Thyroid gland (tissue), 4 donors: ENCODE data around the gene MAP1LC3B2. TPM values are rescaled to one million over a fixed set of nuclear protein-coding genes. Genes with fewer than 3 reads are reported as not detected.

ENCODE experiments used
- DNase-seq, 2 donors: peaks; one replicate each; pipeline ENCODE4 v3.0.0-alpha.2; 2019
- H3K27ac ChIP-seq, 3 donors: fragments of 200-600 bp; sonication (generic); 1 replicate in 2 of 3; 2 replicates in 1 of 3; pipeline ENCODE4 v1.5.1; 2016 to 2019; ENCODE audit warnings: mild to moderate bottlenecking in 1 of 3, moderate library complexity in 1 of 3
- H3K27me3 ChIP-seq: fragments of 200-600 bp; sonication (generic); one replicate; pipeline ENCODE4 v1.5.1; 2019
- H3K36me3 ChIP-seq, 2 donors: fragments of 200-600 bp; sonication (generic); one replicate each; pipeline ENCODE4 v1.5.1; 2016 to 2019
- H3K4me1 ChIP-seq, 2 donors: fragments of 200-600 bp; sonication (generic); one replicate each; pipeline ENCODE4 v1.5.1; 2017 to 2019
- H3K4me3 ChIP-seq, 3 donors: fragments of 200-600 bp; sonication (generic); replicated peaks in 1 of 3; 1 replicate in 2 of 3; 2 replicates in 1 of 3; pipeline ENCODE4 v1.5.1; 2016; ENCODE audit warnings: mild to moderate bottlenecking in 1 of 3
- H3K9me3 ChIP-seq: fragments of 200-600 bp; sonication (generic); one replicate; pipeline ENCODE4 v1.5.1; 2017
- POLR2A ChIP-seq, 2 donors: fragments of 450-650 bp; IDR thresholded peaks; one replicate each; pipeline ENCODE4 v1.6.1; 2017; ENCODE audit warnings: antibody characterized with exemption in 2 of 2, mild to moderate bottlenecking in 2 of 2, moderate library complexity in 1 of 2
- WGBS, 2 donors: methylation state at CpG; one replicate each; pipeline ENCODE4 v1.1.5; 2017; 5-methylcytosine and 5-hydroxymethylcytosine counted together
- intact Hi-C: fragments of 100-400 bp; cut with DNase I; formaldehyde crosslinking; loops from one replicate; pipeline ENCODE4 v1.15.1; 2023
- total RNA-seq, 4 donors: library from RNA; depleted of rRNA; stranded (reverse); fragments of >200 nt; gene quantifications; one replicate each; pipeline ENCODE4 v1.2.3, GENCODE V29; 2016
- TF ChIP-seq, protein P1 (sequence below), 6 experiments: fragments of 200-600 bp in 3 of 6; fragments of 450-650 bp in 3 of 6; sonication (generic) in 3 of 6; IDR thresholded peaks; one replicate each; pipeline ENCODE4 v1.5.1; 2016 to 2019; ENCODE audit warnings: antibody characterized with exemption in 6 of 6, mild to moderate bottlenecking in 2 of 6, inconsistent platforms in 1 of 6, moderate library complexity in 1 of 6

MAP1LC3B2 gene
- total RNA-seq, 4 donors from 2014 or later, result 1.6 TPM; not detected in 3

DNA sequence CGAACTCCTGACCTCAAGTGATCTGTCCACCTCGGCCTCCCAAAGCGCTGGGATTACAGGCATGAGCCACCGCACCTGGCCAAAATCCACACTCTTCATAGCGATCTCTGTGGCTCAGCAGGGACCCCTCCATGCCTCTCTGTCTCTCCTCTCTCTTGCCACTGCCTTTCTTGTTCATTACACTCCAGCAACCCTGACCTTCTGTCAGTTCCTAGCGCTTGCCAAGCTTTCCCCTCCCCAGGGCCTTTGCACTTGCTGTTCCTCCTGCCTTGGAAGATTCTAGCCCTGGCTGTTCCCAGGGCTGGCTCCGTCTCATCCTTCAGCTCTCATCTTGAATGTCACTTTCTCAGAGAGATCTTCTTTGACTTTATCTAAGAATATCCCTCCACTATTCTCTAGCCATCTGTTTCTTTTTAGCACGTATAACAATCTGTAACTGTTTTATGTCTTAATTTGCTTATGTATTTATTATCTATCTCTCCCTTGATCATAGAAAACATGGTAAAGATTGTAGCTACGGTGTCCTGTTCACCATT lies 38.9 kb upstream of the MAP1LC3B2 start:
- 94 to 97% methylated on average over 9 of the region's 9 CpGs for WGBS, 2 donors
- no peak for DNase-seq
- Histone ChIP-seq H3K36me3 (no peaks in the 10 kb centered on the region), H3K27ac (no peak overlapping the region), H3K4me3 (no peak overlapping the region), H3K4me1 (peaks cover 5 to 8% of the 10 kb centered on the region in 2 donors), H3K27me3 (no peaks in the 10 kb centered on the region), H3K9me3 (no peaks in the 10 kb centered on the region)
- intact Hi-C loops, result no loop called here
- TF ChIP-seq POLR2A (IDR thresholded peaks at IDR 0.05), result no peak
- TF ChIP-seq, protein P1, sequence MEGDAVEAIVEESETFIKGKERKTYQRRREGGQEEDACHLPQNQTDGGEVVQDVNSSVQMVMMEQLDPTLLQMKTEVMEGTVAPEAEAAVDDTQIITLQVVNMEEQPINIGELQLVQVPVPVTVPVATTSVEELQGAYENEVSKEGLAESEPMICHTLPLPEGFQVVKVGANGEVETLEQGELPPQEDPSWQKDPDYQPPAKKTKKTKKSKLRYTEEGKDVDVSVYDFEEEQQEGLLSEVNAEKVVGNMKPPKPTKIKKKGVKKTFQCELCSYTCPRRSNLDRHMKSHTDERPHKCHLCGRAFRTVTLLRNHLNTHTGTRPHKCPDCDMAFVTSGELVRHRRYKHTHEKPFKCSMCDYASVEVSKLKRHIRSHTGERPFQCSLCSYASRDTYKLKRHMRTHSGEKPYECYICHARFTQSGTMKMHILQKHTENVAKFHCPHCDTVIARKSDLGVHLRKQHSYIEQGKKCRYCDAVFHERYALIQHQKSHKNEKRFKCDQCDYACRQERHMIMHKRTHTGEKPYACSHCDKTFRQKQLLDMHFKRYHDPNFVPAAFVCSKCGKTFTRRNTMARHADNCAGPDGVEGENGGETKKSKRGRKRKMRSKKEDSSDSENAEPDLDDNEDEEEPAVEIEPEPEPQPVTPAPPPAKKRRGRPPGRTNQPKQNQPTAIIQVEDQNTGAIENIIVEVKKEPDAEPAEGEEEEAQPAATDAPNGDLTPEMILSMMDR (IDR thresholded peaks at IDR 0.05), result no peak

DNA sequence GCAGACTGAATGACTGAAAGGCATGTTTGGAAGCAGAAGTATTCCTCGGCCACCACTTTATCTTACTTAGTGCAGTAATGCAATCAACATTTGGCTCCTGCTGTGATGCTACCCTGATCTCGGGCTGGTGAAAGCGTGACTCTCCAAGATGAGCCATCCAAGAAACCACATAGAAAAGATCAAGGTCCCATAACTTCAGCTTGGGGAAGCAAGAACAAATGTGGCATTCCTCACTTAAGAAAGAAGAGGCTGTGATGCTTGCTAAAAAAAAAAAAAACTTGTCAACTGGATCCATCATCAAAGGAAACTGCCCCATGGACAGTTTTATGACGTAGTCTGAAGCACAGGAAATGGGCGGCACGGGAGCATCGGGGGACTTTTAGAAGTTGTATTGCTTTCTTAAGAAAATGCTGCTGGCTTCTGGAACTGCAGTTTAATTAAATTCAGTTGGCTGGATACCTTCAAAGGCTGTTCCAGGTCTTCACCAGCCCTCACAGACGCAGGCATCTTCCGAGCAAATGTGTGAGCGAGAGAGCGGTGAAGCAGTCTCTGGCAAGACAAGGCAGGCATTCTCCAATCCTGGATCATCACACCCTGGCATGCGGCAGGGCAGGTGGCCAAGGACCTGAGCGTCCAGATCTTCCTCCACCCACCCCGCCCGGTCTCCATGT lies 38.2 kb upstream of the MAP1LC3B2 start:
- intact Hi-C loops, result no loop called here
- no peaks in the 10 kb centered on the region for H3K36me3 ChIP-seq
- H3K4me1 ChIP-seq, result peaks cover 6 to 14% of the 10 kb centered on the region in 2 donors
- H3K9me3 ChIP-seq, result no peaks in the 10 kb centered on the region
- no peak overlapping the region for H3K27ac ChIP-seq
- H3K27me3 ChIP-seq, result no peaks in the 10 kb centered on the region
- H3K4me3 ChIP-seq, result no peak overlapping the region
- 72 to 75% methylated on average over 13 to 15 of the region's 15 CpGs for WGBS, 2 donors
- DNase-seq, result no peak
- TF ChIP-seq, protein P1 (IDR thresholded peaks at IDR 0.05), result no peak
- TF ChIP-seq POLR2A (IDR thresholded peaks at IDR 0.05), result no peak

DNA sequence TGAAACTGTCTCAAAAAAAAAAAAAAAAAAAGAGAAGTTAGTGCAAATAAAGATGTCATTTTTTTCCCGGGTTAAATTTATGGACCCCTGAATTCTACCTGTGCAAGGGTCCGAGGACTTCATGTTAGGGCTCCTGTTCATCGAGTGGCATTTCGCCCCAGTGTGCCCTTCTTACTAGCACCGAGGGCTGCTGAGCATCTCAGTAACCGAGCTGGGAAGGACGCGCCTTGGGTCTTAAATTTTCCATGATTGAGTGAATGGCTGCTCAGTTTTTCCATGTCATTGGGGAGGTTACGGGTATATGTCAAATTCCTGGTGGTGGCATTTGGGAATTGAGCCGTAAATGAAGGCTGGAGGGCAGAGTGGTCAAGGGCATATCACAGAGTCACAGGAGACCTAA lies 34.9 kb upstream of the MAP1LC3B2 start:
- H3K27me3 ChIP-seq, result no peaks in the 10 kb centered on the region
- no peak for DNase-seq
- TF ChIP-seq, protein P1 (IDR thresholded peaks at IDR 0.05), result no peak
- no peak for TF ChIP-seq POLR2A (IDR thresholded peaks at IDR 0.05)
- H3K36me3 ChIP-seq, result no peaks in the 10 kb centered on the region
- intact Hi-C loops, result no loop called here
- no peak overlapping the region for H3K4me3 ChIP-seq
- no peak overlapping the region for H3K27ac ChIP-seq
- H3K9me3 ChIP-seq, result no peaks in the 10 kb centered on the region
- peaks cover 6 to 16% of the 10 kb centered on the region in 2 donors for H3K4me1 ChIP-seq
- 94% methylated on average over 10 of the region's 10 CpGs for WGBS, 2 donors

DNA sequence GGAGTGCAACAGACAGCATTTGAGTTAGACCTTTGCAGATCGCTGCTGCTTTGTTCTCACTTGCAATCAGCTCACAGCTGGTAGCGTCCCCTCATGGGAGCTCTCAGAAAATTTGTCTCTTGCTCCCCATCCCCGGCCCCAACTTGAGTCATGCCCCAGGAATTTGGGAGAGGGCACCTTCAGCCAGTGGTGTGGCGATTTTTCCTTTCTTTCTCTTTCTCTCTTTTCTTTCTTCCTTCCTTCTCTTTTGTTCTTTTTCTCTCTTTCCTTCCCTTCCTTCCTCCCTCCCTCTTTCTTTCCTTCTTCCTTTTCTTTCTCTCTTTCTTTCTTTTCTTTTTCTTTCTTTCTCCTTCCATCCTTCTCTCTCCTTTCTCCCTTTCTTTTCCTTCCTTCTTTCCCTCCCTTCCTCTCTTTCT lies 34.2 kb upstream of the MAP1LC3B2 start:
- DNase-seq, result no peak
- intact Hi-C loops, result no loop called here
- no peak overlapping the region for H3K4me3 ChIP-seq
- no peak for TF ChIP-seq POLR2A (IDR thresholded peaks at IDR 0.05)
- TF ChIP-seq, protein P1 (IDR thresholded peaks at IDR 0.05), result no peak
- 31 to 44% methylated on average over 4 of the region's 4 CpGs for WGBS, 2 donors
- H3K27ac ChIP-seq, result no peak overlapping the region
- H3K27me3 ChIP-seq, result no peaks in the 10 kb centered on the region
- no peaks in the 10 kb centered on the region for H3K36me3 ChIP-seq
- no peaks in the 10 kb centered on the region for H3K9me3 ChIP-seq
- H3K4me1 ChIP-seq, result peaks cover 6 to 16% of the 10 kb centered on the region in 2 donors

DNA sequence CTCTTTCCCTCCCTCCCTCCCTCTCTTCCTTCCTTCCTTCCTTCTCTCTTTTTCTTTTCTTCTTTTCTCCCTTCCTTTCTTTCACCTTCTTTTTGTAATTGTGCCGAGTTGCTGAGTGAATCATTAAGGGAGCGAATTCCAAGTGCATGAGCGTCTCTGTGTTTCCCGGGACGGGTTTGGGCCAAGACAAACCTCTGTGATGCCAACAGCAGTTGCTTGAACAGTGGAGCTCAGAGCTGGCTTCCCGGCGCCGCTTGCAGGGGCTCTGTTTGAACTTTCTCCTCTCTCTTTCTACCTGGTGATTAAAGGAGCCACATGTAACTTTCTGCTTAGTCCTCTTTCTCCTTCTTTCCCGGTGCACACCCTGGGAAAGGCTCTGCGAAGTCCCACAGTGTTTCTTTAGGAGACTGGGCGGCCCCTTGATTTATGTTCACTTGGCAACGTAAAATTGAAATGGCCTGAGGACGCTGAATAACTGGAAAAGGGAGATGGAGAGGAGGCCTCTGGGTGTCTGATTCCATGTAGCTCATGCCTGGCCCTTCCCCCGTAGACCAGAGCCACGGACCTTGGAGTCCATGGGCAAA lies 33.7 kb upstream of the MAP1LC3B2 start:
- no peaks in the 10 kb centered on the region for H3K36me3 ChIP-seq
- H3K27ac ChIP-seq, result peak overlapping the region in 2 of 3 donors; percentile 17 to 23
- H3K4me3 ChIP-seq, result no peak overlapping the region
- H3K27me3 ChIP-seq, result no peaks in the 10 kb centered on the region
- no peaks in the 10 kb centered on the region for H3K9me3 ChIP-seq
- intact Hi-C loops, result no loop called here
- TF ChIP-seq, protein P1 (IDR thresholded peaks at IDR 0.05), result no peak
- no peak for TF ChIP-seq POLR2A (IDR thresholded peaks at IDR 0.05)
- H3K4me1 ChIP-seq, result peaks cover 6 to 16% of the 10 kb centered on the region in 2 donors
- 26 to 31% methylated on average over 15 of the region's 15 CpGs for WGBS, 2 donors
- peak; percentile 48 to 66 for DNase-seq
